Upper lobe of left lung (tissue), 6 donors: Measurements from ENCODE around the gene DKK3. TPM values are rescaled to one million over a fixed set of nuclear protein-coding genes. Genes with fewer than 3 reads are reported as not detected.

Experiments
- ATAC-seq, 2 donors: fragments of 200-7000 bp; cut with Tn5 transposase; one replicate each; pipeline ENCODE4 v1.9.1; 2022; ENCODE audit warnings: mild to moderate bottlenecking in 2 of 2, moderate library complexity in 2 of 2; ENCODE audit not compliant: low FRiP score in 2 of 2
- DNase-seq, 2 donors: peaks; one replicate each; pipeline ENCODE4 v3.0.0-alpha.2; 2019 to 2020
- H3K27ac ChIP-seq, 4 donors: fragments of 200-600 bp; sonication (generic); one replicate each; pipeline ENCODE4 v1.5.1; 2016 to 2019
- H3K27me3 ChIP-seq, 4 donors: fragments of 200-600 bp; sonication (generic); one replicate each; pipeline ENCODE4 v1.5.1; 2017 to 2019
- H3K36me3 ChIP-seq, 4 donors: fragments of 200-600 bp; sonication (generic); one replicate each; pipeline ENCODE4 v1.5.1; 2016 to 2019
- H3K4me1 ChIP-seq, 4 donors: fragments of 200-600 bp; sonication (generic); one replicate each; pipeline ENCODE4 v1.5.1; 2018 to 2019
- H3K4me3 ChIP-seq, 4 donors: fragments of 200-600 bp; sonication (generic); one replicate each; pipeline ENCODE4 v1.5.1; 2017 to 2019; ENCODE audit warnings: mild to moderate bottlenecking in 2 of 4, moderate library complexity in 1 of 4
- H3K9me3 ChIP-seq, 4 donors: fragments of 200-600 bp; sonication (generic); one replicate each; pipeline ENCODE4 v1.5.1; 2018 to 2019
- CTCF ChIP-seq, 6 experiments: fragments of 450-650 bp in 4 of 6; fragments of 200-600 bp in 2 of 6; sonication (generic) in 2 of 6; IDR thresholded peaks; one replicate each; pipeline ENCODE4 v1.5.1; 2016 to 2019; ENCODE audit warnings: antibody characterized with exemption in 6 of 6
- EP300 ChIP-seq, 4 donors: sonication (generic); formaldehyde crosslinking; IDR thresholded peaks; one replicate each; pipeline ENCODE4 v1.5.1; 2017; ENCODE audit warnings: antibody characterized with exemption in 4 of 4, control low read depth in 2 of 4
- POLR2A ChIP-seq, 4 donors: fragments of 450-650 bp; IDR thresholded peaks; one replicate each; pipeline ENCODE4 v1.5.1; 2016 to 2017; ENCODE audit warnings: antibody characterized with exemption in 4 of 4, mild to moderate bottlenecking in 2 of 4
- POLR2AphosphoS5 ChIP-seq, 2 donors: sonication (generic); formaldehyde crosslinking; IDR thresholded peaks; one replicate each; pipeline ENCODE4 v1.5.1; 2017; ENCODE audit warnings: antibody characterized with exemption in 2 of 2
- WGBS, 2 donors: methylation state at CpG; one replicate each; pipeline ENCODE4 v1.1.5; 2017 to 2018; 5-methylcytosine and 5-hydroxymethylcytosine counted together
- total RNA-seq, 6 donors: library from RNA; depleted of rRNA in 4 of 6; stranded (reverse); fragments of >200 nt in 4 of 6; gene quantifications; one replicate each; pipeline versions ENCODE4 v1.1.0 to v1.2.1, GENCODE V29; 2016 to 2021
- donor health status: DM: no; HTN: no; CAD: no; lungs with moderate emphysema.
- donor health status: DM: no; HTN: yes; CAD: no; lungs with severe emphysema.

Gene DKK3
- total RNA-seq, 6 donors from 2014 or later, result 50.3 to 162 (median 137) TPM

GRCh38 chr11:11985954-11986949 is 22.2 kb downstream of the DKK3 start:
- ATAC-seq, result no peak
- Histone ChIP-seq H3K4me3 (no peak overlapping the region), H3K27me3 (no peaks in the 10 kb centered on the region), H3K36me3 (no peaks in the 10 kb centered on the region), H3K9me3 (no peaks in the 10 kb centered on the region), H3K4me1 (peaks cover 7 to 31% (median 9%) of the 10 kb centered on the region in 4 donors), H3K27ac (peak overlapping the region in 1 of 4 donors; percentile 61)
- DNase-seq, result no peak
- TF ChIP-seq CTCF (IDR thresholded peaks at IDR 0.05) (no peak), POLR2A (IDR thresholded peaks at IDR 0.05) (no peak), POLR2AphosphoS5 (IDR thresholded peaks at IDR 0.05) (no peak), EP300 (IDR thresholded peaks at IDR 0.05) (no peak)
- 82 to 85% methylated on average over 9 of the region's 9 CpGs for WGBS, 2 donors

- TF ChIP-seq POLR2A (IDR thresholded peaks at IDR 0.05) (no peak), EP300 (IDR thresholded peaks at IDR 0.05) (no peak), POLR2AphosphoS5 (IDR thresholded peaks at IDR 0.05) (no peak), CTCF (IDR thresholded peaks at IDR 0.05) (no peak)
- ATAC-seq (peak in 1 of 2 donors; percentile 28), DNase-seq (no peak)
- Histone ChIP-seq H3K36me3 (no peaks in the 10 kb centered on the region), H3K4me3 (no peak overlapping the region), H3K4me1 (peaks cover 7 to 36% (median 9%) of the 10 kb centered on the region in 4 donors), H3K9me3 (no peaks in the 10 kb centered on the region), H3K27me3 (no peaks in the 10 kb centered on the region), H3K27ac (peak overlapping the region in 2 of 4 donors; percentile 52 to 62)
- 87 to 90% methylated on average over 6 to 8 of the region's 8 CpGs for WGBS, 2 donors
Measured at GRCh38 chr11:11985016-11985715, 23.3 kb downstream of the DKK3 start.

GRCh38 chr11:11984563-11984962 is 23.9 kb downstream of the DKK3 start:
- Histone ChIP-seq H3K4me3 (no peak overlapping the region), H3K36me3 (no peaks in the 10 kb centered on the region), H3K9me3 (no peaks in the 10 kb centered on the region), H3K27ac (peak overlapping the region in 2 of 4 donors; percentile 52 to 62), H3K4me1 (peaks cover 11 to 42% (median 12%) of the 10 kb centered on the region in 4 donors), H3K27me3 (no peaks in the 10 kb centered on the region)
- WGBS, 2 donors, result 60 to 77% methylated on average over 5 of the region's 5 CpGs
- TF ChIP-seq POLR2A (IDR thresholded peaks at IDR 0.05) (no peak), CTCF (IDR thresholded peaks at IDR 0.05) (no peak), POLR2AphosphoS5 (IDR thresholded peaks at IDR 0.05) (no peak), EP300 (IDR thresholded peaks at IDR 0.05) (no peak)
- no peak for ATAC-seq
- DNase-seq, result no peak

- no peak overlapping the region for H3K4me3 ChIP-seq
- peaks cover 18 to 49% (median 18%) of the 10 kb centered on the region in 4 donors for H3K4me1 ChIP-seq
- H3K9me3 ChIP-seq, result no peaks in the 10 kb centered on the region
- DNase-seq, result no peak
- H3K27me3 ChIP-seq, result no peaks in the 10 kb centered on the region
- TF ChIP-seq POLR2A (IDR thresholded peaks at IDR 0.05) (no peak), EP300 (IDR thresholded peaks at IDR 0.05) (no peak), CTCF (IDR thresholded peaks at IDR 0.05) (no peak), POLR2AphosphoS5 (IDR thresholded peaks at IDR 0.05) (no peak)
- H3K36me3 ChIP-seq, result no peaks in the 10 kb centered on the region
- ATAC-seq, result no peak
- WGBS, 2 donors, result 67 to 100% methylated on average over 2 to 5 of the region's 5 CpGs
- H3K27ac ChIP-seq, result no peak overlapping the region
Measured at GRCh38 chr11:11983427-11983826, 25.0 kb downstream of the DKK3 start.
